Measurements from ENCODE around the gene OGFR.

The OGFR gene

GRCh38 chr20:62769346-62770071, 35.1 kb upstream of the OGFR start:
- DNase-seq (ENCODE audit: low read depth, low spot score), result no peak

- no peak for DNase-seq (ENCODE audit: low read depth, low spot score)
Observed at GRCh38 chr20:62770111-62770910, 34.3 kb upstream of the OGFR start.

- no peak for DNase-seq (ENCODE audit: low read depth, low spot score)
Observed at GRCh38 chr20:62770916-62771315, 33.7 kb upstream of the OGFR start.

- no peak for DNase-seq (ENCODE audit: low read depth, low spot score)
Observed at GRCh38 chr20:62771396-62772102, 33.1 kb upstream of the OGFR start.

GRCh38 chr20:62772103-62772611, 32.5 kb upstream of the OGFR start:
- no peak for DNase-seq (ENCODE audit: low read depth, low spot score)

GRCh38 chr20:62772619-62772989, 32.0 kb upstream of the OGFR start:
- no peak for DNase-seq (ENCODE audit: low read depth, low spot score)

- no peak for DNase-seq (ENCODE audit: low read depth, low spot score)
Observed at GRCh38 chr20:62772990-62773844, 31.4 kb upstream of the OGFR start.

- DNase-seq (ENCODE audit: low read depth, low spot score), result no peak
Observed at GRCh38 chr20:62773845-62774714, 30.6 kb upstream of the OGFR start.

GRCh38 chr20:62774762-62775161, 29.9 kb upstream of the OGFR start:
- no peak for DNase-seq (ENCODE audit: low read depth, low spot score)

- no peak for DNase-seq (ENCODE audit: low read depth, low spot score)
Observed at GRCh38 chr20:62775206-62775605, 29.4 kb upstream of the OGFR start.

- no peak for DNase-seq (ENCODE audit: low read depth, low spot score)
Observed at GRCh38 chr20:62776035-62776691, 28.5 kb upstream of the OGFR start.

- no peak for DNase-seq (ENCODE audit: low read depth, low spot score)
Observed at GRCh38 chr20:62776692-62777527, 27.7 kb upstream of the OGFR start.

- no peak for DNase-seq (ENCODE audit: low read depth, low spot score)
Observed at GRCh38 chr20:62777528-62777830, 27.2 kb upstream of the OGFR start.

GRCh38 chr20:62778058-62778457, 26.6 kb upstream of the OGFR start:
- DNase-seq (ENCODE audit: low read depth, low spot score), result no peak

GRCh38 chr20:62778601-62779416, 25.8 kb upstream of the OGFR start:
- DNase-seq (ENCODE audit: low read depth, low spot score), result no peak

GRCh38 chr20:62779417-62779685, 25.3 kb upstream of the OGFR start:
- DNase-seq (ENCODE audit: low read depth, low spot score), result no peak

GRCh38 chr20:62780204-62780603, 24.4 kb upstream of the OGFR start:
- DNase-seq (ENCODE audit: low read depth, low spot score), result no peak

GRCh38 chr20:62780696-62781095, 23.9 kb upstream of the OGFR start:
- no peak for DNase-seq (ENCODE audit: low read depth, low spot score)
